Mucosa of rectum (tissue), 2 donors: ENCODE measurements around the gene CAPN11.
A peak's percentile ranks its signal among the peaks of the same experiment; 100 is the strongest.
"Not testable (repeated sequence)": the region's sequence is repeated elsewhere in the genome, so short reads cannot be mapped to it uniquely, and the experiment has no call there.

Source experiments
- H3K27ac ChIP-seq, 2 donors: one replicate each; pipeline ENCODE4 v1.7.0; 2013; ENCODE audit warnings: inconsistent platforms in 2 of 2, low read depth in 2 of 2, low read length in 2 of 2
- H3K27me3 ChIP-seq, 2 donors: one replicate each; pipeline ENCODE4 v1.7.0; 2013; ENCODE audit warnings: low read length in 2 of 2; ENCODE audit not compliant: control insufficient read depth in 2 of 2, insufficient read depth in 2 of 2
- H3K36me3 ChIP-seq, 2 donors: one replicate each; pipeline ENCODE4 v1.7.0; 2013; ENCODE audit warnings: low read length in 2 of 2; ENCODE audit not compliant: control insufficient read depth in 2 of 2, insufficient read depth in 2 of 2
- H3K4me1 ChIP-seq, 2 donors: one replicate each; pipeline ENCODE4 v1.7.0; 2013; ENCODE audit warnings: low read length in 2 of 2, mild to moderate bottlenecking in 1 of 2; ENCODE audit not compliant: control insufficient read depth in 2 of 2, insufficient read depth in 2 of 2
- H3K4me3 ChIP-seq, 2 donors: one replicate each; pipeline ENCODE4 v1.7.0; 2013; ENCODE audit warnings: low read length in 2 of 2
- H3K9ac ChIP-seq, 2 donors: one replicate each; pipeline ENCODE4 v1.7.0; 2013; ENCODE audit warnings: low read length in 2 of 2, low read depth in 1 of 2, mild to moderate bottlenecking in 1 of 2
- H3K9me3 ChIP-seq, 2 donors: one replicate each; pipeline ENCODE4 v1.7.0; 2013; ENCODE audit warnings: low read length in 2 of 2; ENCODE audit not compliant: control insufficient read depth in 2 of 2
- donor health status: healthy.
- donor health status: Normal muscosa, but diverticular disease.

The CAPN11 gene

GRCh38 chr6:44143731-44144130, 14.9 kb upstream of the CAPN11 start:
- peaks cover 58 to 65% of the 10 kb centered on the region in 2 donors for H3K36me3 ChIP-seq
- no peaks in the 10 kb centered on the region for H3K9me3 ChIP-seq
- no peak overlapping the region for H3K27ac ChIP-seq
- no peak overlapping the region for H3K9ac ChIP-seq
- H3K4me1 ChIP-seq, result no peaks in the 10 kb centered on the region
- no peaks in the 10 kb centered on the region for H3K27me3 ChIP-seq
- H3K4me3 ChIP-seq, result no peak overlapping the region

- not testable (repeated sequence) for H3K4me1 ChIP-seq, H3K27ac ChIP-seq, H3K27me3 ChIP-seq, H3K9me3 ChIP-seq, H3K4me3 ChIP-seq, H3K9ac ChIP-seq
- H3K36me3 ChIP-seq, result peaks cover 62 to 69% of the 10 kb centered on the region in 2 donors
Measured at GRCh38 chr6:44144536-44144935, 14.1 kb upstream of the CAPN11 start.

GRCh38 chr6:44145839-44146238, 12.8 kb upstream of the CAPN11 start:
- no peaks in the 10 kb centered on the region for H3K4me1 ChIP-seq
- no peak overlapping the region for H3K9ac ChIP-seq
- peaks cover 55 to 64% of the 10 kb centered on the region in 2 donors for H3K36me3 ChIP-seq
- no peak overlapping the region for H3K27ac ChIP-seq
- no peaks in the 10 kb centered on the region for H3K9me3 ChIP-seq
- H3K27me3 ChIP-seq, result no peaks in the 10 kb centered on the region
- H3K4me3 ChIP-seq, result no peak overlapping the region

- Histone ChIP-seq H3K4me1 (peaks cover 2% of the 10 kb centered on the region in 2 donors), H3K36me3 (peaks cover 50 to 57% of the 10 kb centered on the region in 2 donors), H3K9me3 (no peaks in the 10 kb centered on the region), H3K27ac (no peak overlapping the region), H3K4me3 (no peak overlapping the region), H3K9ac (no peak overlapping the region), H3K27me3 (no peaks in the 10 kb centered on the region)
Measured at GRCh38 chr6:44146685-44147084, 11.9 kb upstream of the CAPN11 start.

- Histone ChIP-seq H3K9ac (no peak overlapping the region), H3K9me3 (no peaks in the 10 kb centered on the region), H3K4me1 (peaks cover 3% of the 10 kb centered on the region in 2 donors), H3K27ac (no peak overlapping the region), H3K27me3 (no peaks in the 10 kb centered on the region), H3K36me3 (peaks cover 50 to 55% of the 10 kb centered on the region in 2 donors), H3K4me3 (no peak overlapping the region)
Measured at GRCh38 chr6:44147256-44147655, 11.4 kb upstream of the CAPN11 start.

- no peaks in the 10 kb centered on the region for H3K27me3 ChIP-seq
- H3K4me3 ChIP-seq, result no peak overlapping the region
- no peaks in the 10 kb centered on the region for H3K9me3 ChIP-seq
- H3K36me3 ChIP-seq, result peaks cover 47 to 58% of the 10 kb centered on the region in 2 donors
- H3K9ac ChIP-seq, result no peak overlapping the region
- H3K27ac ChIP-seq, result no peak overlapping the region
- peaks cover 3% of the 10 kb centered on the region in 2 donors for H3K4me1 ChIP-seq
Measured at GRCh38 chr6:44148306-44148705, 10.3 kb upstream of the CAPN11 start.

- H3K27ac ChIP-seq, result no peak overlapping the region
- H3K4me3 ChIP-seq, result no peak overlapping the region
- no peak overlapping the region for H3K9ac ChIP-seq
- peaks cover 3% of the 10 kb centered on the region in 2 donors for H3K4me1 ChIP-seq
- H3K9me3 ChIP-seq, result no peaks in the 10 kb centered on the region
- peaks cover 50 to 51% of the 10 kb centered on the region in 2 donors for H3K36me3 ChIP-seq
- H3K27me3 ChIP-seq, result no peaks in the 10 kb centered on the region
Measured at GRCh38 chr6:44149369-44150012, 9.1 kb upstream of the CAPN11 start.

GRCh38 chr6:44150317-44150917, 8.2 kb upstream of the CAPN11 start:
- no peaks in the 10 kb centered on the region for H3K27me3 ChIP-seq
- H3K4me3 ChIP-seq, result no peak overlapping the region
- H3K9me3 ChIP-seq, result no peaks in the 10 kb centered on the region
- H3K4me1 ChIP-seq, result peaks cover 3% of the 10 kb centered on the region in 2 donors
- H3K27ac ChIP-seq, result no peak overlapping the region
- H3K36me3 ChIP-seq, result peaks cover 50% of the 10 kb centered on the region in 2 donors
- no peak overlapping the region for H3K9ac ChIP-seq

- H3K4me3 ChIP-seq, result no peak overlapping the region
- H3K36me3 ChIP-seq, result peaks cover 42 to 44% of the 10 kb centered on the region in 2 donors
- H3K27me3 ChIP-seq, result no peaks in the 10 kb centered on the region
- peaks cover 3 to 12% of the 10 kb centered on the region in 2 donors for H3K4me1 ChIP-seq
- H3K27ac ChIP-seq, result no peak overlapping the region
- H3K9ac ChIP-seq, result peak overlapping the region in 1 of 2 donors; percentile 24
- H3K9me3 ChIP-seq, result no peaks in the 10 kb centered on the region
Measured at GRCh38 chr6:44151348-44152108, 7.1 kb upstream of the CAPN11 start.

GRCh38 chr6:44152109-44152461, 6.5 kb upstream of the CAPN11 start:
- Histone ChIP-seq H3K36me3 (peaks cover 36 to 38% of the 10 kb centered on the region in 2 donors), H3K4me3 (no peak overlapping the region), H3K27ac (no peak overlapping the region), H3K9me3 (no peaks in the 10 kb centered on the region), H3K9ac (no peak overlapping the region), H3K4me1 (peaks cover 3 to 17% of the 10 kb centered on the region in 2 donors), H3K27me3 (no peaks in the 10 kb centered on the region)
